ENCODE results near the gene CIDEC. TPM values are rescaled to one million over a fixed set of nuclear protein-coding genes. Genes with fewer than 3 reads are reported as not detected.

CIDEC gene
- total and polyA plus RNA-seq, 2 experiments from 2014 or later = not detected

DNA sequence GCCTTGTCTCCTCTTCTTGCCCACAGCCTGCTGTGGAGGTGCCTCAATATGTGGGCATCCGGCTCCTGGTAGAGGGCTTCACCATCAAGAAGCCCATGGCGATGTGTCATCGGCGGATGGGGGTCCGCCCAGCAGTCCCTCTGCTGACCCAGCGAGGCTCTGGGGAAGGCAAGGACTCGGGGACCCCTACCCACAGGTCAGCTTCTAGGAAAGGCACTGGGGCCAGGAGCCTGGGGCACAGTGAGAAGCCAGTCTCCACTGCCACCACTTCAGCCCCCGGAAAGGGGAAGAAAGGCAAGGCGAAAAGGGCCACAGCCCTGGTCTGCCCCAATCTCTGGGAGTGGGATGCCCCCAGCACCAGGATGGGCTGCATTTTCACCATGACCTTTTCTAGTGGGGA, 47.0 kb downstream of the CIDEC start:
- H3K27ac ChIP-seq (ENCODE audit: low read depth) = no peak overlapping the region
- Mint-ChIP-seq H3K9me3 (no peaks in the 10 kb centered on the region), H3K36me3 (ENCODE audit: low read depth) (peaks cover 7% of the 10 kb centered on the region), H3K4me1 (no peaks in the 10 kb centered on the region), H3K27ac (no peak overlapping the region), H3K27me3 (ENCODE audit: insufficient read depth, low read depth, poor library complexity) (peaks cover 8% of the 10 kb centered on the region), H3K4me3 (no peak overlapping the region)
- H3K79me2 ChIP-seq (replicated peaks; ENCODE audit: insufficient read depth) = no peaks in the 10 kb centered on the region
- no peak for DNase-seq (ENCODE audit: low spot score)
- TF ChIP-seq NANOG (IDR thresholded peaks at IDR 0.05; ENCODE audit: borderline replicate concordance) = no peak
- no peak for TF ChIP-seq POLR2AphosphoS5 (IDR thresholded peaks at IDR 0.05; ENCODE audit: low read depth)
- no peak for TF ChIP-seq EZH2 (IDR thresholded peaks at IDR 0.05; ENCODE audit: low read depth, unreplicated experiment)
- no peak for TF ChIP-seq CTCF (conservative IDR thresholded peaks at IDR 0.05; ENCODE audit: low read depth in 2 of 2)
- TF ChIP-seq STAT1 (IDR thresholded peaks at IDR 0.05; ENCODE audit: unreplicated experiment) = no peak
- no peak for TF ChIP-seq ZNF114 (CRISPR knock-in tag; IDR thresholded peaks at IDR 0.05)
- TF ChIP-seq ZNF462 (CRISPR knock-in tag; IDR thresholded peaks at IDR 0.05) = no peak
- no peak for TF ChIP-seq EZH2phosphoT487 (IDR thresholded peaks at IDR 0.05; ENCODE audit: unreplicated experiment)
- no peak for TF ChIP-seq ETS1 (IDR thresholded peaks at IDR 0.05)
- TF ChIP-seq ZNF331 (CRISPR knock-in tag; IDR thresholded peaks at IDR 0.05; ENCODE audit: low read depth) = no peak
- no peak for TF ChIP-seq CREB1 (CRISPR knock-in tag; IDR thresholded peaks at IDR 0.05; ENCODE audit: low read depth)
- TF ChIP-seq REST (IDR thresholded peaks at IDR 0.05; ENCODE audit: unreplicated experiment) = no peak
- no peak for TF ChIP-seq JUNB (IDR thresholded peaks at IDR 0.05; ENCODE audit: unreplicated experiment)
- no peaks in the 10 kb centered on the region for H3K4me1 ChIP-seq (ENCODE audit: insufficient read depth)
- no peak overlapping the region for H3K4me2 ChIP-seq
- no peak for ATAC-seq
- no peaks in the 10 kb centered on the region for H3K9me2 ChIP-seq (ENCODE audit: insufficient read depth)
- no peaks in the 10 kb centered on the region for H3K36me3 ChIP-seq (ENCODE audit: insufficient read depth)
- H3F3A ChIP-seq (replicated peaks; ENCODE audit: low read depth) = no peaks in the 10 kb centered on the region
- H3K4me3 ChIP-seq = no peak overlapping the region
- H3K27me3 ChIP-seq (ENCODE audit: insufficient read depth) = no peaks in the 10 kb centered on the region
- no peaks in the 10 kb centered on the region; the same call in 1 of the 2 replicates for H4K20me1 ChIP-seq (replicated peaks; ENCODE audit: insufficient read depth)
- H2AFZ ChIP-seq = no peak overlapping the region

Data from GM23338 (cell line).